Measurements from ENCODE around the gene ACTL10.
"Not testable (repeated sequence)": the region's sequence is repeated elsewhere in the genome, so short reads cannot be mapped to it uniquely, and the experiment has no call there.

The ACTL10 gene

DNA sequence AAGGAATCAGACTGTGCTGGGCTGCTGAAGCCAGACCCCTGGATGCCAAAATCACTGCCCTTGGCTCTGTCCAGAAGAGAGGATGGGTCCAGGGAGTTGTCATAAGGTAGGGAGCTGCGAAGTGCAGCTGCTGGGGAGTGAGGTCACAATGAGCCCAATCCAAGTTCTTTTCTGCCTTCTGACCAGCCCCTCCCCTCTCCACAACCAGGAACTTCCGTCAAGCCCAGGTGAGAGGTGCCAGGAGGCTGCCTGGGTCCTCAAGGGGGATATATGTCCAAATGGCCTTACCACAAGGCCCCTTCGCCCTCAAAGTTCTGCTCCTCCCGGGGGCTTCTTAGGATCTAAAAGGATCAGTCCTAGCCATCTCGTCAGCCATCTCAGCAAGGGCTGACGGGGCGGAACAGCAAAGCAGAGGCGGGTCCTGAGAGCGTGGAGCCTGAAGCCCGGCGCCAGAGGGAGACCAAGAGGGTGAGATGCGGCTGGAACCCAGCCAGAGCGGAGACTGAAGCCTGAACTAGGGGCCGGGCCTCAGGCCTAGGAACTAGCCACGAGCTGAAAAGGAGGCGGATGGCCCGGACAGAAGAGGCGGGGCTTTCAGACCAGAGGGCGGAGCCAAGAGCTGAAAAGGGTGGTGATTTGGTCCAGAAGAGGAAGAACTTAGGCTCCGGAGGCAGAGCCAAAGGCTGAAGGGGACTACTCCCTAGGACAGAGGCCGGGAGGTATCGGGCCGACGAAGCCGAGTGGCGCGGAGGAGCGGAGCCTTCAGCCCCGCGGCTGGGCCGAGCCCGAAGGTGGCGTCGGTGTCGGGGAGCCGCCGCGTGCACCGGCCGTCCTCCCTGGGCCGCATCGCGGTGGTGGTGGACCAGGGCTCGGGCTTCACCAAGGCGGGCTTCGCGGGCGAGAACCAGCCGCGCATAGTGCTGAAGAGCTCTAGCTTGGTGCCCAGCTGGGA, at the start of gene ACTL10:
Gene ACTL10, plus strand, starts transcription at position 651 of the 952 bp plus-strand sequence. CDS start 555 bp downstream, outside the sequence.
- DNase-seq, result no peak

DNA sequence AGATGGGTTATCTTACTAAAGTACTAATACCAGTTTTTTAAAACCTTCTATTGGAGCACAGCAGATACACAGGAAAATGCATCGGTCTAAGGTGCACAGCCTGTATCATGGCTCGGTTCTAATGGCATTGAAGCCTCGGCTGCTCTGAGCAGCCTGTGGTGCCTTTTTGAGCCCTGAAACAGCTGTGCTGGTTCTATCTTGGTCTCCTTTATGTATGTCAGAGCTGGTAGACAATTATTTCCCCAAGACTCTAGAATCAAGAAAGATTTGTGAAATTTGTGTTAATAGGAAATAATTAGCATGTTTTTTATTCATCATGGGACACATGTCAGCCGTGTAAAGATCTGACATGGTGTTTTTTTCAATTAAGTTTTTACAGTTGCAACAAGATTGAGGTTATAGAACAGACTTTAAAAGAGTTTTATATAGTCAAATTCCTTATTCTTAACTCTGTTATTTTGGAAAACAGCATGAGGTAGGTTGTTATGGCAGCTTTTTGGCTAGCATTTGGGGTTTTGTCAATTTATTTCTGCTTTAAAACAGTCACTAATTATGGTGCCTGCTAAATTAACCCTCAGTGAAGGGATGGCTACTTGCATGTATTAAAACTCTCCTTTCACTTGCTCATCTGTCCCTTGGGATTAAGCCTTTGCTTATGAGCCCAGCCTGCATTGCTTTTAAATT, 44.9 kb upstream of the ACTL10 start:
- no peak for DNase-seq

DNA sequence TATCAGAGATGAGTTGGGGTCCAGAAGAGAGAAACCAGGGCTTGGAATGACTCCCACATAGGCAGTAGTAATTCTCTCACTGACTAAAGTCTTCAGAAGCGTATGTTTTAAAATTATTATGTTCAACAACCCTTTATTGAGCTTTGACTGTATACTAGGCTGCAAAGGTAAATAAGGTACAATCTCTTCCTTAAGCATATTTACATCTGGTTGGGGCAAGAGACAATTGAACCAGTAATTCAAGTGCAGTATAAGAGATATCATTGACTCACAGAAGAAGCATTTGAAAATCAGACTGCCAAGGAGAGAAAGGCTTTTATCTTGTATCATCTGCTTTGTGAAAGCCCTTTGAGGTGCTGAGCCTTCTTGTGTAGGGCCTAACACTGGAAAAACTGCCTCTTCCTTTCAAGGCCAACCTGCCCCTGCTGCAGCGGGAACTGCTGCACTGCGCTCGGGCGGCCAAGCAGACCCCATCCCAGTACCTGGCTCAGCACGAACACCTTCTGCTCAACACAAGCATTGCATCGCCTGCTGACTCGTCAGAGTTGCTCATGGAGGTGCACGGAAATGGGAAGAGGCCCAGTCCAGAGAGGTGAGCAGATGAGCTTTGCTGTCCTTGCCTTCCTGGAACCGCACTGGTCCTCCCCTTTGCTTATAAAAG, 43.9 kb upstream of the ACTL10 start:
- no peak for DNase-seq

DNA sequence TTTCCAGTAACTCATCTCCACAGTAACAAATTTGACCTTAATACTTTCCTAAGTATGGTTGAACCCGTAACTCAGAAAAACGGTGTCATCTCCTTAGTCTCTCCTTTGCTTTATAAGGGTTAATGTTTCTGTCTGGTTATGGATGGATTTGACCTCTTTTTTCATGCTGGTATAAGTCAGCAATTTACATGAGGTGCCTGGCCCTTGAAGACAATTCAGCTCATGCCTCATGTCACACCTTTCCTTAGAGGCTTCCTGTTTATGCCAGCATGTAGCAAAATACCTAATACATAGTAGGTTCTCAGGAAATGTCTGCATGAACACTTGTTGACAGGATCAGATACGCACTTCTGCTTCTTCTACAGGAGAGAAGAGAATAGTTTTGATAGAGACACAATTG, 42.3 kb upstream of the ACTL10 start:
- DNase-seq, result no peak

DNA sequence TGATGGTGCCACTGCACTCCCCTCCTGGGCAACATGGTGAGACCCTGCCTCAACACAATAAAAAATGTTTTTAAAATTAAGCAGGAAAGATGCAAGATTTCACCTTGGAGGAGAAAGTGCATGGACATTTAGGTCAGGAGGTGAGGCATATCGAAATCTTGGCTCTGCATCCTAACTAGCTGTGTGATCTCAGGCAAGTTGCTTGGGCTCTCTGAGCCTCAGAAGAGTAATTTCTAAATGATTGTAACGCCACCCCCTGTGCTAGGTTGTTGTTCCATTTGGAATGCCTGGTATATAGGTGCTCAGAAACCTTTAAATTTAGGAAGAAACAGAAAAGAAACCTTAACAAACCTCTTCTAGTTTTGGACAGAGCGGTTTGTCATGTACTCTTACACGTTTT, 40.6 kb upstream of the ACTL10 start:
- DNase-seq, result no peak

DNA sequence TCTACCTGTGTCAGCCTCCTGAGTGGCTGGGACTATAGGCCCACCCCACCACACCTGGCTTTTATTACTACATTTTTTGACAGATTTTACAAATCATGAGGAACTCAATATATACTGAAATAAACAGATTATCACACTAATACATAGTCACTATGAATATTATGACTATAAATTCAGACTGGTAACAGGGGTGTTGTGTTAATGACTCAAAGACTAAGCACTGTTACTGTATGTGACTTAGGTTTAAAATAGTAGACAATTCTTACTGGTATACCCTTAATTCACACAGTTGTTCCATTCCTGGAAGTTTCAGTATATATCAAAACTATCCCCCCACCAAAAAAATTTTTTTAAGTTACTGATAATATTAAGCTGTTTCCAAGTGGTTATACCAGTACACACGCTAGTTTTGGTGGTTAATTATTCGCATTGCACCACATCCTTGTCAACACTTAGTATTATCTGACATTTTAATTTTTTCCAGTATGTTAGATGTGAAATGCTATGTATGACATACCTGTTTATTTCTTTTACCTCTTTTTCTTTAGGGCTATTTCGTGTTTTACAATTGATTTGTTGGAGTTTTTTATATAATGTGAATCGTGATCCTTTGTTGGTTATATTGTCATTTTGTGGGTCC, 39.0 kb upstream of the ACTL10 start:
- DNase-seq, result no peak

DNA sequence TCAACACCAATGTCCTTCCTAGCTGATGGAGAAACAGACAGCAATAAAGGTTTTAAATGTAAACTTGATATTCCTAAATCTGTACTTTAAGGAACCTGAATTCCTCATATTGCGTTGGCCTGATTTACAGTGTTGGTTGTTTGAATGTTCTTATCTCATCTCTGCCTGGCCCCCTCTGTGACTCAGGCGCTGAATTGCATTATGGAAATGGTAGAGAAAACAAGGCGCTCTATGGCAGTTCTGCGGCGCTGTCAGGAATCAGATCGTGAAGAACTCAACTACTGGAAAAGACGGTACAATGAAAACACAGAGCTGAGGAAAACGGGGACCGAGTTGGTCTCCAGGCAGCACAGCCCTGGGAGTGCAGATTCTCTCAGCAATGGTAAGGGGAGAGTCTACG, 37.2 kb upstream of the ACTL10 start:
- DNase-seq, result no peak

DNA sequence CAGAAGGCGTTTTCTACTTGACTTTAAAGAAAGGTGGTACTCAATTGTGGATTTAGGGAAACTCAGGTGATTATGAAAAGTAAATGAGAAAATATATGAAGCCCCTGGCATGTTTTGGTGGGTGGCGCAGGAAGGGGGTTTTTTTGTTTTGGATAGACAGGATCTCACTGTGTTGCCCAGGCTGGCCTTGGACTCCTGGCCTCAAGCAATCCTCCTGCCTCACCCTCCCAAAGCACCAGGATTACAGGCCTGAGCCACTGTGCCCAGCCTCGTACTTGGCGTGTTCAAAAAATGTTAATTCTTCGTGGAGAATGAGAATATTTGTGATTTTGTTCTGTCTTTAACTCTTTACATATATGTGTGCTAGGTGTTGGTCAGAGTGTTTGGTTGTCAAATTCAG, 36.8 kb upstream of the ACTL10 start:
- DNase-seq, result no peak

DNA sequence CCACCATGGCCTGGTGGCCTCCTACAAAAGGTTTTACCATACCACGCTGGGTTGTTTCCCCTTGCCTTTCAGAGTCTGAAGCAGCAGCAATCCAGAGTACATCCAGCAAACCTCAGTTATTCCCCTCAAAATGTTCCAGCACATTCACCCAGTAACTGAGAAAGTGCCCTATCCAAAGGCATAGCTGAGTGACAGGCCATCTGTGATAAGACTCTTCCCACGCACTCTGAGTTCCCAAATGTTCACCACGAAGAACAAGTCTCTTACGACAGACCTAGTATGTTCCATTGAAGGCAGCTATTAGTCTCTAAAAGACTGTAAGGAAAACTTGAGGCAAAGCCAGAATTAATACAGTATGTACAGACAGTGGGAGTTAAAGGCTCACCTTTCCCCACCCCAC, 36.2 kb upstream of the ACTL10 start:
- no peak for DNase-seq

DNA sequence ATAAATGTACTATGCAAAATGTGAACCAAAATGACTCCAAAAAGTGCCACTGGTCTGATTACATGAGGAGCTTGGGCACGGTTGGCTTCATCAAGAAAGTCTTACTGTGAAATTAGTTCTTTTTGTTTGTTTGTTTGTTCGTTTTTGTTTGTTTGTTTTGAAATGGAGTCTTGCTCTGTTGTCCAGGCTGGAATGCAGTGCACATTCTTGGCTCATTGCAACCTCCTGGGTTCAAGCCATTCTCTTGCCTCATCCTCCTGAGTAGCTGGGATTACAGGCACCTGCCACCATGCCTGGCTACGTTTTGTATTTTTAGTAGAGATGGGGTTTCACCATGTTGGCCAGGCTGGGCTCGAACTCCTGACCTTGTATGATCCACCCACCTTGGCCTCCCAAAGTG, 34.8 kb upstream of the ACTL10 start:
- not testable (repeated sequence) for DNase-seq

DNA sequence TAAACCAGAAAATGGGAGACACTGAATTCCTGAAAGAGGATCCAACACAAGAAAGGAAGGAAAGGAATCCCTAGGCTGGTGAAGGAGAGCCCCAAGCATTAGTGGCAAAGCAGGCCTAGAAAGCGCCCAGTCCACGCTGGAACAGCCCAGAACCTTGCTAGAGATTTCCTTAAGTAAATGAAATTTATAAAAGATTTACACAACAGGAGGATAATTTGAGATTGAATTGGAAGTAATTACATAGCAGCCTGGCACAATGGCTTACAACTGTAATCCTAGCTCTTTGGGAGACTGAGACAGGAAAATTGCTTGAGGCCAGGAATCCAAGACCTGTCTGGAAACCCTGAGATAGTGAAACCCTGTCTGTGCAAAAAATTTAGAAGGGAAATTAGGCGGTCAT, 31.4 kb upstream of the ACTL10 start:
- no peak for DNase-seq

DNA sequence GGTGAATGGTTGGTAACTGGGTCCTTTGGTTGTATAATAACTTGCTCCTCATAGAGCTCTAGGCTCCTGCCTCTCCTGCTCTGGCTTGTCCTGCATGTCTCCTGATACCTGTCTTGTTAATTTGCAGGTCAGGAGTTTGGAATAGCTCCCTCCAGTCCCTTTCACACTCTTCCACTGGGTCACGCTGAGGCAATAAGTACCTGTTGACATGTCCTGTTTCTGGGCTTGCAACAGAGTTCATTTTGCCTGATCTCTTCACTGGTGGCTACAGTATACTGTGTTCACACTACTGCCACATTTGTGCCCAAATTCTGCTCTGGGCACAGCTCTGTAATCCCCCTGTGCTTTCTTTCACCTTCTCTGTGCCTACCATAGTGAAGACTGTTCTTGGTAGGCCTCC, 30.0 kb upstream of the ACTL10 start:
- no peak for DNase-seq

DNA sequence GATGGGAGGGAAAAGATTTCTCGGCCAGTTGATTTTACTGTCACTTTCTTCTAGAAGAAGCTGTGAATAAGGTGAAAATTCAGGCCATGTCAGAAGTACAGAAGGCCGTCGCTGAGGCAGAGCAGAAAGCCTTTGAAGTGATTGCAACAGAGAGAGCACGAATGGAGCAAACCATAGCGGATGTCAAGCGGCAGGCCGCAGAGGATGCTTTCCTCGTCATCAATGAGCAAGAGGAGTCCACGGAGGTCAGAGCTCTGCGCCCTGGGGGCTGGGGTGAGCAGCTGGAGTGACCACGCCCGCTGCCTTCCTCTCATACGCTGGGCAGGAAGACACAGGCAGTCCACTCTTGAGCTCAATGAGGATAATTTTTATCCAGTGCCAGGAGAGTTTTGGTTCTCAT, 26.5 kb upstream of the ACTL10 start:
- no peak for DNase-seq

DNA sequence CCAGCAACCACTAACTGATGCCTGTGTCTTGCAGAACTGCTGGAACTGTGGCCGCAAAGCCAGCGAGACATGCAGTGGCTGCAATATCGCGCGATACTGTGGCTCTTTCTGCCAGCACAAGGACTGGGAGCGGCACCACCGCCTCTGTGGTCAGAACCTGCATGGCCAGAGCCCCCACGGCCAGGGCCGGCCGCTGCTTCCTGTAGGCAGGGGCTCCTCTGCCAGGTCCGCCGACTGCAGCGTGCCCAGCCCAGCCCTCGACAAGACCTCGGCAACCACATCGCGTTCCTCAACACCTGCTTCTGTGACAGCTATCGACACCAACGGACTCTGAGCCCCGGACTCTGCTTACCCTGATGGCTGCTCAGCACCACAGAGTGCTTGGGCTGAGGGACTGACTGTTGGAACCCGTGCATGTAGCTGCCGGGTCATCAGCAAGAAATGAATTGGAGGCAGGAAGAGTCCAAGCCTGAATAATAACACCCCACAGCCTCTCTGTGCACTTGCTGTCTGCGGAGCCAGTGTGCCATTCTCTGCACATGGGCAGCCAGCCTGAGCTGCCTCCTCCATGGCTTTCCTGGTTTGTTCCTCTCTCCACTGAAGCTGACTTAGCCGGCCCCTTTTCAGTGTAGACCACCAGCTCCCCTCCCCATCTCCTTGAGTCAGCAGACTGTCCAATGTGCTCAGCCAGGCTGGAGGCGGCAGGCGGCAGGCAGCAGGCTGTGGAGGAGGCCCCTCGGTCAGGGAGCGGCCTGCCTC, 22.3 kb upstream of the ACTL10 start:
- DNase-seq, result no peak

DNA sequence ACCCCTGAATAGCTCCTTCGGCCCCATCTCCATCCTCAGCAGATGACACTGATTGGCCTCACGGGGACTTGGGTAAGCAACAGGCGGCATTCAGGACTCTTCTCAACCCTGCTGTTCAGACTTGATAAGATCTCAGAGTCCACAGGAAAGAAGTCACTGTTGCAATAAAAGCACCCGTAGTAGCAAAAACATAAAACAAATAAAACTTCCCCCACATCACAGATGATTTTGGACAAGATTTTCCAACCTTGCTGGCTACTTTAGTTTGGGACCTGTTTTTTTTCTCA, 21.7 kb upstream of the ACTL10 start:
- DNase-seq, result no peak

DNA sequence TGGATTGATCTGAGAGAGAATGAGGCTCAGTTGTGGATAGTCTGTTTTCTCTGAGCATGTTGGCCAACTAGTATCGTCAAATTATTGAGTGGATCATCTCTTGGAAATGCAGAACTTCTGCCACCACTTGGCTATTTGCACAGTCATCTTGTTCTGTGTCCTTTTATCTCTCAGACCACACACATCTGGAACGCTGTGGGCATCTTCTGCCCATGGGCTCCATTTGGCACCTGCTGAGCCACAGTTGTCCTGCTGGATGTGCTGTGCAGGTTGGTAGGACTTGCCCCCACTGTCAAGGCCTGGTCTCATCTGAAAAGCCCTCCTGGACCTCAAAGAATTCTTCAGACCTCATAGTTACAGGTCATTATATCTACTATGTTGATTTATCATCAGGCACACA, 21.3 kb upstream of the ACTL10 start:
- DNase-seq, result no peak

DNA sequence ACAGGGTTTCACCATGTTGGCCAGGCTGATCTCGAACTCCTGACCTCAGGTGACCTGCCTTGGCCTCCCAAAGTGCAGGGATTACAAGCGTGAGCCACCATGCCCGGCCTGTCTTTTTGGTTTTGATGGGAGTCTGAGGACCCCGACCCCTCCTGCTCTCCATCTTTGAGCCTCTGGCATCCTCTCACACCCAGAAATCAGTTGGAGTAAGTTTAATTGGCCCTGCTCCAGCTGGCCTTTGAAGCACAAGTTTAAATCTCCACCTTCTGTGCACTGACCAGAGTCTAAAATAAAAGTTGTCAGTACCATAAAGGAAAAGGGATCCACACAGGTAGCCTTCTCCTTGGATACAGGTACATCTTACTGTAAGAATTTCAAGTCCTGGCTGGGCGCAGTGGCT, 20.6 kb upstream of the ACTL10 start:
- DNase-seq, result no peak

DNA sequence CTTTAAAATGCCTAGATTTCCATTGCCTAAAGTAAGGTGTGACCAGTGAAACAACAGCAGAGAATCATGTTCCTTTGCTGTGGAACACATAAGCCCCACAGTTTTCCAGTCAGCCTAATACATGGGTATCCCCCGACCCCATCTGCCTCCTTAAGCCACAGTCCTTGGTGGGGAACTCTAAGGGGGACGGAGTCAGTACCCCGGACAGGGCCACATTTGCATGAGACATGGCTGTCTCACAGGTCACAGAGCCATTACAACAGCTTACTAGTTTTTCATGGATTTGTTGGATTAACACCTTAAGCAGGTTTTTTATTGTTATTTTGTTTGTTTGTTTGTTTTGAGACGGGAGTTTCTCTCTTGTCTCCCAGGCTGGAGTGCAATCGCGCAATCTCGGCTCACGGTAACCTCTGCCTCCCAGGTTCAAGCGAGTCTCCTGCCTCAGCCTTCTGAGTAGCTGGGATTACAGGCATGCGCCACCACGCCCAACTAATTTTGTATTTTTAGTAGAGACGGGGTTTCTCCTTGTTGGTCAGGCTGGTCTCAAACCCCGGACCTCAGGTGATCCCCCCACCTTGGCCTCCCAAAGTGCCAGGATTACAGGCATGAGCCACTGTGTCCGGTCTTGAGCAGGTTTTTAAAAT, 19.7 kb upstream of the ACTL10 start:
- DNase-seq, result not testable (repeated sequence)

DNA sequence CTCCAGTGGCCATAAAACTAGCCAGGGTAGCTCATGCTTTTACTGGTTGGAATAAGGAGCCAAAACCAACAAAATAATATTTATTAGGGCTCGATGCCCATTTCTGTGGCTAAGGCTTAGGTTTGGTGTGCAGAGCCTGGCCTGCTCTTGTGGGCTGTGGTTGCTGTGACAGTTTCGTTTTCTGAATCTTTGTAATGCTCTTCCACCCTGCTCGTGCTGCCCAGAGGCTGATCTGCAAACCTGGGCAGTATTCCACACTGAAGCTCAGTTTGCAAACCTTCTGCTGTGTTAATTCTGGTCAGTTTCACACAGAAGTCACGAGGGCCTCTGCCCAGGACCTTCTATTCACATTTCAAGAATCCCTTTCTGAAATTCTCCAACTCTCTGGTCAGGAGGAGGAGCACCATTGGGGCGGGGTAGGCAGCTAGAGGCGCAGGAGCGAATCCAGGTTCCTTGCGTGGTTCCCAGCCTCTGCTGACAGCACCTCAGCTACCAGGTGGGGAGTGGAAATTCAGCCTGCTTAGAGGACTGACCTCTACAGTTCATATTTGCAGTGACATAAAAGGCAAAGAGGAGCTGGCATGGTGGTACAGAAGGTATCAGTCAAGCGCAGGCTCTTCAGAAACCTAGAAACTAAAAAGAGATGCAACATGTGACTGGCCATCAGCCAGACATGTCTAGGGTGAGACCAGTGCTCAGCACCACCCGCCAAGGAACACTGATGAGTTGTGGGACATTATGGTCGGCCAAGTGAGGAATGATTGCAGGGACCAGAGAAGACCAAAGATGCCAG, 18.9 kb upstream of the ACTL10 start:
- peak; percentile 15 for DNase-seq

DNA sequence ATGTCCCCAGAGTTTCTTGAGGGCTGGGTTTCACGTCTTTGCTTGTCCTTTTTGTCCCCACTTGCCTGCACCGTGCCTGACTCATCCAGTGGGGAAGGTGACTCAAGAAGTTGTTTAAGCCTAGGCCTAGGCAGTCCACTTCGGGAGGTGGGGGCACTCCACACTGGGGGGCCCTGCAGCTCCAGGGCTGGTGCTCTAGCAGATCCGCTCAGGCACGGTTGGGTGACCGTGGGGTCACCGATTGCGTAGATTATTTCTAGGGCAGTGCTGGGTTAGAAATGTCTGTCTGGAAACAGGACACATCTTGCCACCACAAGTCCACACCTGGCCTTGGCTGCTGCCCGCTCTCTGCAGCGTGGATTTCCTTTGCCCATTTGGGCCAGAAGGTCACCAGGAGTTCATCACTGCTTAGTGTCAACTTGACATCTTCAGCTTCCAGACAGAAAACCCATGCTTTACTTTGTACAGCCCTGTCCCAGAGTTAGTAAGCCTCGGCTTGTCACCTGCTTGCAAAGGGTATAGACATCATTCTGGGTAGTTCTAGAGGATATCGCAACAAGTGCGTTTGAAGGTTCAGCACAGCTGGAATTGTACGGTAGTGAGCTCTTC, 18.2 kb upstream of the ACTL10 start:
- DNase-seq, result no peak

DNA sequence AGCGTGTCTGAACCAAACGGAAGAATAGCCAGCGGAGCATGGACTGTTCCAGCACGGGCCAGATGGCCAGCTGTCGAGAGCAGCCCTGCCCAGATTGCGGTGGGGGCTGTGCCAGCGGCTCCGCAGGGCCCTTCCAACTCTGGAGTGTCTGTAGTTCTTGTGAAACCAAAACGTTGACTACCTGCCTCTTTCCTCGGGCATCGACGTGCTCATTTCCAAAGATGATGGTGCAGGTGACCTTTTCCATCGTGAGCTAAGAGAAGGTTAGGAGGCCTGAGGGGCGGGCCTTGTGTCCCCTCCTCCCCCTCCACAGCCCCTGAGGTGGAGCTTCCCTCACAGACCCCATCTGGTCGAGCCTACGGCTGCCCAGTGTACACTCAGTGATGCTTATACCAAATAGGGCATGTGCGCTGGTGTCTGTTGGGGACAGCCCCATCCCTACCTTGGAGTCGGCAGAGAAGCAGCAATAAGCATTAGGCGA, 17.5 kb upstream of the ACTL10 start:
- peak; percentile 84 for DNase-seq
